Calu3 (cell line): ENCODE results near the gene PLB1. TPM values are rescaled to one million over a fixed set of nuclear protein-coding genes. Genes with fewer than 3 reads are reported as not detected.
A peak's percentile ranks its signal among the peaks of the same experiment; 100 is the strongest.

Source experiments
- BruUV-seq: library from RNA; stranded (reverse); fragments of 400-500 nt; replicated peaks from 2 replicates; lab custom pipeline; 2021; lab: Mats Ljungman, UMichigan
- CTCF ChIA-PET: fragments of 300-600 bp; sonication (Branson Sonifier 250); formaldehyde crosslinking; loops from one replicate; lab custom pipeline; 2022; ENCODE audit warnings: antibody characterized with exemption; lab: Charles Lee
- DNase-seq: peaks from one replicate; pipeline ENCODE4 v3.0.0; 2022
- H3K27ac Mint-ChIP-seq: one replicate; pipeline ENCODE4 v1.8.0; 2022; ENCODE audit warnings: mixed read lengths; ENCODE audit not compliant: unreplicated experiment
- H3K27me3 Mint-ChIP-seq: one replicate; pipeline ENCODE4 v1.8.0; 2022; ENCODE audit warnings: mixed read lengths; ENCODE audit not compliant: unreplicated experiment
- H3K36me3 Mint-ChIP-seq: one replicate; pipeline ENCODE4 v1.8.0; 2022; ENCODE audit warnings: mild to moderate bottlenecking, moderate library complexity, mixed read lengths; ENCODE audit not compliant: insufficient read depth, unreplicated experiment
- H3K4me1 Mint-ChIP-seq: one replicate; pipeline ENCODE4 v1.8.0; 2022; ENCODE audit warnings: mild to moderate bottlenecking, low read depth, mixed read lengths; ENCODE audit not compliant: unreplicated experiment
- H3K4me3 Mint-ChIP-seq: one replicate; pipeline ENCODE4 v1.8.0; 2022; ENCODE audit warnings: mild to moderate bottlenecking, low read depth, moderate library complexity, mixed read lengths; ENCODE audit not compliant: unreplicated experiment
- H3K9me3 Mint-ChIP-seq: one replicate; pipeline ENCODE4 v1.8.0; 2022; ENCODE audit warnings: low read depth, mixed read lengths; ENCODE audit not compliant: unreplicated experiment
- CTCF ChIP-seq: fragments of 200-600 bp; IDR thresholded peaks from one replicate; pipeline ENCODE4 v1.8.0; 2022; ENCODE audit warnings: antibody characterized with exemption; ENCODE audit not compliant: unreplicated experiment
- intact Hi-C: fragments of 100-400 bp; cut with micrococcal nuclease; formaldehyde crosslinking; loops from one replicate; pipeline ENCODE4 v1.10.0; 2022; ENCODE audit not compliant: unreplicated experiment
- total RNA-seq: library from RNA; stranded (reverse); gene quantifications from 2 replicates; pipeline ENCODE4 v1.2.3, GENCODE V29; 2022

The PLB1 gene
- total RNA-seq, 1 experiment from 2014 or later = 1.6 TPM

- intact Hi-C loops = no loop called here
- DNase-seq = no peak
- H3K27me3 Mint-ChIP-seq = no peaks in the 10 kb centered on the region
- peaks cover 30% of the 10 kb centered on the region for H3K36me3 Mint-ChIP-seq
- no peak for TF ChIP-seq CTCF
- TSS peak; percentile 80 for BruUV-seq
- CTCF ChIA-PET = interaction anchor here (0.9 to 1.6 kb wide), 5 partner anchors 8 to 129 kb away, joined by 3 to 24 read pairs (median 8); partner anchors contain the start of gene PPP1CB
- peaks cover 3% of the 10 kb centered on the region for H3K9me3 Mint-ChIP-seq
- peak overlapping the region; percentile 61 for H3K4me3 Mint-ChIP-seq
- H3K27ac Mint-ChIP-seq = peak overlapping the region; percentile 99
- H3K4me1 Mint-ChIP-seq = peaks cover 67% of the 10 kb centered on the region
These were observed 126.2 kb downstream of the PLB1 start for GRCh38 chr2:28622101-28622499.

GRCh38 chr2:28623582-28624405 is 127.9 kb downstream of the PLB1 start:
- Mint-ChIP-seq H3K27me3 (no peaks in the 10 kb centered on the region), H3K4me3 (peak overlapping the region; percentile 47), H3K36me3 (peaks cover 30% of the 10 kb centered on the region), H3K9me3 (peaks cover 3% of the 10 kb centered on the region), H3K27ac (peak overlapping the region; percentile 89), H3K4me1 (peaks cover 54% of the 10 kb centered on the region)
- no peak for TF ChIP-seq CTCF
- DNase-seq = no peak
- intact Hi-C loops = no loop called here
- CTCF ChIA-PET = interaction anchor here (1.1 kb wide), 1 partner anchor 30 kb away, joined by 4 read pairs; no protein-coding TSS in a partner anchor
- BruUV-seq = no TSS peak

DNA sequence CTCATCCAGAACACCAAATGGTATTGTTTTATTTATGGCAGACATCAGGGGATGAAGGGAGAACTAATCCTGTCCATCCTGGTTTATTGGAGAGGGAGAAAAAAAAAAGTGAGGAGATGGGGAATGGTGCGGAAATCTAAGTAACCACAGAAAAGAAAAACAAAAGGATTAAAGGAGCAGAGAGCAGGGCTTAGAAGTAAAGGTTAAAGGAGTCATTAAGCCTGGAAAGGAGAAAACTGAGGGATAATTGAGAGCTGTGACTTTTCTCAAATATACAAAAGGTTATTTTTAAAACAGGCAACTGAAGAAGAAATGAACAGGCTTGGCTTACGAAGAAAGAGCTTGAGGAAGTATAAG is 128.6 kb downstream of the PLB1 start:
- CTCF ChIA-PET = interaction anchor here (0.8 to 1.1 kb wide), 2 partner anchors 14 to 30 kb away, joined by 3 to 4 read pairs; no protein-coding TSS in a partner anchor
- DNase-seq = no peak
- Mint-ChIP-seq H3K27ac (peak overlapping the region; percentile 89), H3K9me3 (peaks cover 3% of the 10 kb centered on the region), H3K27me3 (no peaks in the 10 kb centered on the region), H3K4me1 (peaks cover 48% of the 10 kb centered on the region), H3K4me3 (peak overlapping the region; percentile 47), H3K36me3 (peaks cover 25% of the 10 kb centered on the region)
- TF ChIP-seq CTCF = no peak
- intact Hi-C loops = no loop called here
- TSS peak; percentile 74 for BruUV-seq

DNA sequence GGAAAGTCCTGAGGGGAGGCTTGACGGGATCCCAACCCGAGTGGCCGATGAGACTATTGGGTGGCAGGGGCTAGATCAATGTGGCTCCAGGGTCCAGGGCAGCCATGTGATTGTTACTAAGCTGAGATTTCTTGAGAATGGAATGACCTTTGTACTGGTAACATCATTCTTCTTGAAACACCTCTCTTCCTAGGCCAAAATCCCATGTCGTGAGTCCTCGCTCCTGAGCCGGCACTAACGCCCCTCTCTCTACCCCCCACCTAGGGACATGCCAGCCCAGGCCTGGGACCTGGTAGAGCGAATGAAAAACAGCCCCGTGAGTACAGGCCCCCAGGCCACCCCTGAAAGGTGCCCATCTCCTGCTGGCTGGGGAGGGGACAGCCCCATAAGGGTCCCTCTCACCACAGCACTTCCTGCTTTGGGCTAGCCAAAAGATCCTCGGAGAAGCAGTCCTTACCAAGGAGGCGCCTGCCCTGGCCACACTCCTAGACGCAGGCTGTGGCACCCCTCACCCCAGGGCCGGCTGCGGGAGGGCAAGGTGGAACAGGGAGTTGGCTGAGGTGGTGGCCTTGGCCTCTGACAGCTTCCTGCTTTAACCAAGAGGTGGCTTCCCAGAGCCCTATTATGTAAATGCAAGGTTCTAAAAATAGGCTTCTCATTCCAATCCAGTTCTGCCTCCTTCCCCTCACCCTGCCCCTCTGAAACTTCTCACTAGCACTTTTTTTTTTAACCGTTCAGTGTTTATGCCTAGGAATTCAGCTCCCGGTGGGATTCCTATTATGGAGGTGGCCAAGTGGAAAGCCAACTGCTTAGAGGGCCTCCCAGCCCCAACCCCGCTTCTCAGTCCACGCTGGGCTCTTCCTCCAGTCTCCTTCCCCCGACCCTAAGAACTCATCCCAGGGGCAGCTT is 129.2 kb downstream of the PLB1 start:
- peak overlapping the region; percentile 89 for H3K27ac Mint-ChIP-seq
- DNase-seq = peak; percentile 81
- H3K9me3 Mint-ChIP-seq = peaks cover 3% of the 10 kb centered on the region

More for the DNA sequence above, 129.2 kb downstream of the PLB1 start:
- peak overlapping the region; percentile 47 for H3K4me3 Mint-ChIP-seq
- CTCF ChIA-PET = interaction anchor here (0.7 to 1.1 kb wide), 3 partner anchors 13 to 35 kb away, joined by 3 to 4 read pairs (median 4); no protein-coding TSS in a partner anchor
- BruUV-seq = TSS peak; percentile 18
- peaks cover 42% of the 10 kb centered on the region for H3K4me1 Mint-ChIP-seq
- H3K27me3 Mint-ChIP-seq = no peaks in the 10 kb centered on the region
- TF ChIP-seq CTCF = no peak
- peaks cover 22% of the 10 kb centered on the region for H3K36me3 Mint-ChIP-seq
- intact Hi-C loops = no loop called here
